Superior temporal gyrus (tissue), 1 donor: ENCODE measurements around the gene TSHZ1.
"Not testable (repeated sequence)": the region's sequence is repeated elsewhere in the genome, so short reads cannot be mapped to it uniquely, and the experiment has no call there.

Experiments
- DNase-seq: peaks from one replicate; pipeline ENCODE4 v3.0.0-alpha.2; 2016; ENCODE audit errors: extremely low spot score

Gene TSHZ1

GRCh38 chr18:75305984-75306383 is 95.4 kb downstream of the TSHZ1 start:
- DNase-seq = no peak

GRCh38 chr18:75307530-75307929 is 96.9 kb downstream of the TSHZ1 start:
- DNase-seq = no peak

- no peak for DNase-seq
These were observed 99.0 kb downstream of the TSHZ1 start for GRCh38 chr18:75309564-75309963.

- no peak for DNase-seq
These were observed 103.5 kb downstream of the TSHZ1 start for GRCh38 chr18:75314117-75314516.

GRCh38 chr18:75314606-75315005 is 104.0 kb downstream of the TSHZ1 start:
- no peak for DNase-seq

- DNase-seq = no peak
These were observed 105.6 kb downstream of the TSHZ1 start for GRCh38 chr18:75316223-75316622.

GRCh38 chr18:75316826-75317225 is 106.2 kb downstream of the TSHZ1 start:
- DNase-seq = no peak

- no peak for DNase-seq
These were observed 106.7 kb downstream of the TSHZ1 start for GRCh38 chr18:75317300-75317699.

- no peak for DNase-seq
These were observed 107.1 kb downstream of the TSHZ1 start for GRCh38 chr18:75317703-75318102.

- DNase-seq = no peak
These were observed 109.3 kb downstream of the TSHZ1 start for GRCh38 chr18:75319905-75320304.

- no peak for DNase-seq
These were observed 109.9 kb downstream of the TSHZ1 start for GRCh38 chr18:75320506-75320905.

GRCh38 chr18:75321431-75321830 is 110.8 kb downstream of the TSHZ1 start:
- no peak for DNase-seq

- DNase-seq = no peak
These were observed 111.6 kb downstream of the TSHZ1 start for GRCh38 chr18:75322206-75322605.

- no peak for DNase-seq
These were observed 113.4 kb downstream of the TSHZ1 start for GRCh38 chr18:75323821-75324585.

GRCh38 chr18:75324686-75325257 is 114.2 kb downstream of the TSHZ1 start:
- DNase-seq = no peak

- DNase-seq = not testable (repeated sequence)
These were observed 119.2 kb downstream of the TSHZ1 start for GRCh38 chr18:75329753-75330152.

- DNase-seq = no peak
These were observed 119.7 kb downstream of the TSHZ1 start for GRCh38 chr18:75330308-75330707.

- no peak for DNase-seq
These were observed 124.3 kb downstream of the TSHZ1 start for GRCh38 chr18:75334869-75335268.

- no peak for DNase-seq
These were observed 124.9 kb downstream of the TSHZ1 start for GRCh38 chr18:75335511-75335910.

GRCh38 chr18:75336767-75337166 is 126.2 kb downstream of the TSHZ1 start:
- no peak for DNase-seq

- no peak for DNase-seq
These were observed 126.8 kb downstream of the TSHZ1 start for GRCh38 chr18:75337348-75337747.

- no peak for DNase-seq
These were observed 128.0 kb downstream of the TSHZ1 start for GRCh38 chr18:75338631-75339030.
